ENCODE results near the gene CCDC134.

DNA sequence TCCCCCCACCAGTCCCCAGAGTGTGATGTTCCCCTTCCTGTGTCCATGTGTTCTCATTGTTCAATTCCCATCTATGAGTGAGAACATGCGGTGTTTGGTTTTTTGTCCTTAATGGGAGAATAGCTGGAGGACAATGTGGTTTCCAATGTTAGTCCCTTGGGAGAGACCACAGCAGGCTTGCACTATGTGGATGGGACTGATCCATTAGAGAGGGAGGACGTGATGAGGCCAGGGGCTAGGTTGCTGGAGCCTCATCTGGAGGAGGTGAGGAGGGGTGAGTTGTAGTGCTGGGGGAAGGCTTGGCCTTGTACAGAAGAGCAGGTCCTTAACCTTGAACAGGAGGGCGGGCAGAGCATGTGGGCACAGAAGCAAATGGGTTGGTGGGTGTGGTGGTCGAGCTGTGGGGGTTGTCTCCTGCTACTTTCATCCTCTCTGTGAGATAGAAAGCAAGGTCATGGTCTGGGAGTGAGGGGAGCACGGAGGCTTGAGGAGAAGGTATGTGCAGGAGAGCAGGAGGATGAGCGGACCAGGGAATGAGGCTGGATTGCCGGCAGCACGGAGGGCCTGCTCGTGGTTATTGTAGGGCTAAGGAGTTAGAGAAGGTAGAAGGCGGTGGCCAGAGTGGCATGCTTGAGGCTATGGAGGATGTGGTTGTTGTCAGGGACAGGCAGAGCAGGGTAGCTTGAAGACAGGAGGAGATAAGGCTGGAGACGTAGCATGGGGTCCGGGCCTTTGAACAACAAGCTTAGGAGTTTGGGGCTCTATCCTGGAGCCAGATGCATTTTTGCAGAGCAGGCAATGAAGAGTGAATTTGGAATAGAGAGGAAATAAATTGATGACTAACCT, 21.2 kb downstream of the CCDC134 start:
- TF ChIP-seq POLR2A (IDR thresholded peaks at IDR 0.05) = no peak
- TF ChIP-seq, protein P1, sequence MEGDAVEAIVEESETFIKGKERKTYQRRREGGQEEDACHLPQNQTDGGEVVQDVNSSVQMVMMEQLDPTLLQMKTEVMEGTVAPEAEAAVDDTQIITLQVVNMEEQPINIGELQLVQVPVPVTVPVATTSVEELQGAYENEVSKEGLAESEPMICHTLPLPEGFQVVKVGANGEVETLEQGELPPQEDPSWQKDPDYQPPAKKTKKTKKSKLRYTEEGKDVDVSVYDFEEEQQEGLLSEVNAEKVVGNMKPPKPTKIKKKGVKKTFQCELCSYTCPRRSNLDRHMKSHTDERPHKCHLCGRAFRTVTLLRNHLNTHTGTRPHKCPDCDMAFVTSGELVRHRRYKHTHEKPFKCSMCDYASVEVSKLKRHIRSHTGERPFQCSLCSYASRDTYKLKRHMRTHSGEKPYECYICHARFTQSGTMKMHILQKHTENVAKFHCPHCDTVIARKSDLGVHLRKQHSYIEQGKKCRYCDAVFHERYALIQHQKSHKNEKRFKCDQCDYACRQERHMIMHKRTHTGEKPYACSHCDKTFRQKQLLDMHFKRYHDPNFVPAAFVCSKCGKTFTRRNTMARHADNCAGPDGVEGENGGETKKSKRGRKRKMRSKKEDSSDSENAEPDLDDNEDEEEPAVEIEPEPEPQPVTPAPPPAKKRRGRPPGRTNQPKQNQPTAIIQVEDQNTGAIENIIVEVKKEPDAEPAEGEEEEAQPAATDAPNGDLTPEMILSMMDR (IDR thresholded peaks at IDR 0.05) = no peak

Measured in lower leg skin (tissue), 3 donors.